Measurements from ENCODE around the gene RPS16. TPM values are rescaled to one million over a fixed set of nuclear protein-coding genes. Genes with fewer than 3 reads are reported as not detected.

Gene RPS16
- total RNA-seq, 1 donor from 2014 or later, result 1,721 TPM

DNA sequence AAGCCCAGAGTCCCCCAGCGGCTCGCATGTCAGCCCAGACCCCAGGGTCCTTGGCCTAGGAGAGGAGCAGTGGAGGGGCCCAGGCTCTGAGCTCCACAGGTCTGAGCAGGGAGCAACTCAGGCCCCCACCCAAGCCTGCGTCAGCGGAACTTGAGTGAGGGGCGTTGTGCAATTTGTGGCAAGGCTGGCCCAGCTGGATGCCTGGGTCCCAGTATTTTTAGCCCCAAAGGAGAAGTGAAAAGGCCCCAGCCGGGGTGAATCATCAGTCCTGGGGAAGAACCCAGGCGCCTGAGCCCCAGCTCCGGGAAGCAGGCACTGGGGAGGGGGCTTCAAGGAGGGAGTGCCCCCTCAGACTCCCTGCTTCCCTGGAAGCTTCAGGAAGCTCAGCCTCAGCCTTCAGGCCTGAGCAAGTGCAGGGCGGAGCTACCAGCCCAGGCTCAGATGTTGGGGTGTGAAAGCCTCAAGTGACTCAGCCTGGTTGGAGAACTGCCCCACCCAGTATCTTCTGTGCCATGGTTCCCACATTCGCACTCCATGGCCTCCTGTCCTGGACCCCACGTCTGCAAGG lies 37.4 kb downstream of the RPS16 start:
- Histone ChIP-seq H3K27me3 (ENCODE audit: control insufficient read depth, insufficient read depth, low read length) (no peaks in the 10 kb centered on the region), H3K36me3 (ENCODE audit: control insufficient read depth, insufficient read depth, low read length) (peaks cover 1% of the 10 kb centered on the region), H3K4me3 (ENCODE audit: low read depth, low read length) (no peak overlapping the region)
- TF ChIP-seq, protein P1, sequence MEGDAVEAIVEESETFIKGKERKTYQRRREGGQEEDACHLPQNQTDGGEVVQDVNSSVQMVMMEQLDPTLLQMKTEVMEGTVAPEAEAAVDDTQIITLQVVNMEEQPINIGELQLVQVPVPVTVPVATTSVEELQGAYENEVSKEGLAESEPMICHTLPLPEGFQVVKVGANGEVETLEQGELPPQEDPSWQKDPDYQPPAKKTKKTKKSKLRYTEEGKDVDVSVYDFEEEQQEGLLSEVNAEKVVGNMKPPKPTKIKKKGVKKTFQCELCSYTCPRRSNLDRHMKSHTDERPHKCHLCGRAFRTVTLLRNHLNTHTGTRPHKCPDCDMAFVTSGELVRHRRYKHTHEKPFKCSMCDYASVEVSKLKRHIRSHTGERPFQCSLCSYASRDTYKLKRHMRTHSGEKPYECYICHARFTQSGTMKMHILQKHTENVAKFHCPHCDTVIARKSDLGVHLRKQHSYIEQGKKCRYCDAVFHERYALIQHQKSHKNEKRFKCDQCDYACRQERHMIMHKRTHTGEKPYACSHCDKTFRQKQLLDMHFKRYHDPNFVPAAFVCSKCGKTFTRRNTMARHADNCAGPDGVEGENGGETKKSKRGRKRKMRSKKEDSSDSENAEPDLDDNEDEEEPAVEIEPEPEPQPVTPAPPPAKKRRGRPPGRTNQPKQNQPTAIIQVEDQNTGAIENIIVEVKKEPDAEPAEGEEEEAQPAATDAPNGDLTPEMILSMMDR (IDR thresholded peaks at IDR 0.05; ENCODE audit: insufficient read depth, low read length, poor library complexity, severe bottlenecking), result no peak
- DNase-seq (ENCODE audit: low read depth), result no peak

DNA sequence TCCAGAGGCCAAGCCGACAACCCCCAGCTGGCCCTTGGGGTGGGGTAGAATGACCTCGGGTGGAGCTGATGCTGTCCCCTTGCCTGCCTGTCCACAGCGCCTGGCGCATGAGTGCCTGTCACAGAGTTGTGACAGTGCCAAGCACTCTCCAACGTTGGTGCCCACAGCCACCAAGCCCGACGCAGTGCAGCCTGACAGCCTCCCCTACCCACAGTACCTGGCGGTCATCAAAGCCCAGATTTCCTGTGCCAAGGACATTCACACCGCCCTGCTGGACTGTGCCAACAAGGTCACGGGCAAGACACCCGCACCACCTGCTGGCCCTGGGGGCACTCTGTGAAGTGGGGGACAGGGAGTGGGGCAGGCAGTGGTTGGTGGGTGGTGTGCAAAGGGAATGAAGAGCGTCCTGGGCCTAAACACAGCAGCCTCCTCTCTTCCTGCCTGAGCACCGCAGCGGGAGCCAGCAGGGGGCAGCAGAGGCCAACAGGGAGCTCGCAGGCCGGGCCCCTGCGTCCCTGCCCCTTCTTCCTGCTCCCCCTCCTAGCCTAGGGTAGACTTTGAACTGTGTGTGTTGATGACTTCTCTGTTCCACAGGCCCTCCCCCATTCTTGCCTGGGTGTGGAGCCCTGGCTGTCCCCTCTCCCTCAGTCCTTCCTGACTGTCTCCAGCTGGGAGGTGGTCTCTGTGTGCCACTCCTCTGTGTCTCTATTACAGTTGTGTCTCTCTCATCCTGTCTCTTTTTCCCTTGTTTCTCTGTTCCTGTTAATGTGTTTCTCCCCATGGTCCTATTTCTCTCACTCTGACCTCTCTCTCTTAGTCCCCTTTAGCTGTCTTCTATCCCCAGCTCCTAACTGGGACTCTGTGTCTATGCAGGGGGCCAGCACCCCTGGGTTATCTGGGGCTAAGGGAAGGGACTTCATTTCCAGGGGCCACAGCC lies 38.1 kb downstream of the RPS16 start:
- H3K27me3 ChIP-seq (ENCODE audit: control insufficient read depth, insufficient read depth, low read length), result no peaks in the 10 kb centered on the region
- H3K4me3 ChIP-seq (ENCODE audit: low read depth, low read length), result no peak overlapping the region
- TF ChIP-seq, protein P1 (IDR thresholded peaks at IDR 0.05; ENCODE audit: insufficient read depth, low read length, poor library complexity, severe bottlenecking), result peak; percentile 97
- peaks cover 1% of the 10 kb centered on the region for H3K36me3 ChIP-seq (ENCODE audit: control insufficient read depth, insufficient read depth, low read length)
- no peak for DNase-seq (ENCODE audit: low read depth)

DNA sequence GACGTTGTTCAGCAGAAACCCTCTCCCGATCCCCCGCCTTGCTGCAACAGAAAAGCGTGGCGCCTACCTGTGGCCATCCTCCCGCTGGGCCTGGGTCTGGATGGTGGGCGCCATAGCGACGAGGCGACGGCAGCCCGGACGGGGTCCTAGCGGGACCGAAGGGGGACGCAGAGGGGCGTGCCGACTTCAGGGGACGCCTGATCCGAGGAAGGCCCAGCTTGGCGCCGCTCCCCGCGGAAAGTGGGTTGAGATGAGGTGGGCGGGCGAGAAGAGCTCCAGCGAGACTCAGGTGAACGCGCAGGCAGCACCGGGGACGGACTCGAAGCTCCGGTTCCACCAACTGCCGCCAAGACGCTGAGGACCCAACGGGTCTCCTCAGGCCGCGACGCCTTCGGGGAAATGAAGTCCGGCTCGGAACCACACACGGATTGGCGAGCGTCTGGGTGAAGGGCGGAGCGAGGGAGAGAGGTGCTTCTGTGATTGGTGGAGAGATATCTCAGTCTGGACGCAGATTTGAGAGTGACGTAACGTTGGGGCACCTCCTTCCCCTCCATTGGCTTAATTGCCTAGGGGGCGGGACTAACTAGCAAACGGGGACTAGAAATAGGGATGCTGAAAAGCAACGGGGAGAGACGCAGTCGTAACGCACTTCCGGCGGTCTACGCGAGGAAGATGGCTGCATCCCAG lies 44.9 kb downstream of the RPS16 start, which contains the start of the genes MED29 and PAF1:
Gene MED29 (plus strand): TSS at position 628 of the 687 bp plus-strand sequence. CDS start 45 bp downstream, at position 673.
Gene PAF1 (minus strand): TSS at position 356 of the 687 bp plus-strand sequence. CDS start 242 bp downstream, at position 114.
- TF ChIP-seq, protein P1 (IDR thresholded peaks at IDR 0.05; ENCODE audit: insufficient read depth, low read length, poor library complexity, severe bottlenecking), result no peak
- Histone ChIP-seq H3K4me3 (ENCODE audit: low read depth, low read length) (peak within 1 kb of the TSS; percentile 96), H3K36me3 (ENCODE audit: control insufficient read depth, insufficient read depth, low read length) (peaks cover 3% of the 10 kb centered on the region)

DNA sequence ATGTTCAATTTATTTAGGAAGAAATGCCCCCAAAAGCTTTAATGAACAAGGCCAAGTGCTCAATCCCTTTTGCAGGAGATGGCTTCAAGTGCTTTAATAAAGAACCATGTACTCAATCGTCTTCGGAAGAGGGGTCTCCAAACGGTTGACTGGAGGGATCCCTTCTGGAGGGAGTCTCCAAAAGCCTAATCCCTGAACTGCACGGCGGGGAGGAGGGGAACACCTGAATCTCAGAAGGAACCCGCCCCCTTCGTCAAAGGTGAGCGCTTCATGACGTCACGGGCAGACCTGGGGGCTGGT lies 45.3 kb downstream of the RPS16 start:
- Histone ChIP-seq H3K36me3 (ENCODE audit: control insufficient read depth, insufficient read depth, low read length) (peaks cover 3% of the 10 kb centered on the region), H3K4me3 (ENCODE audit: low read depth, low read length) (peak overlapping the region; percentile 96), H3K27me3 (ENCODE audit: control insufficient read depth, insufficient read depth, low read length) (no peaks in the 10 kb centered on the region)
- DNase-seq (ENCODE audit: low read depth), result no peak
- TF ChIP-seq, protein P1 (IDR thresholded peaks at IDR 0.05; ENCODE audit: insufficient read depth, low read length, poor library complexity, severe bottlenecking), result no peak

More for the DNA sequence above, 44.9 kb downstream of the RPS16 start, which contains the start of the genes MED29 and PAF1:
- DNase-seq (ENCODE audit: low read depth), result peak; percentile 97
- no peaks in the 10 kb centered on the region for H3K27me3 ChIP-seq (ENCODE audit: control insufficient read depth, insufficient read depth, low read length)

DNA sequence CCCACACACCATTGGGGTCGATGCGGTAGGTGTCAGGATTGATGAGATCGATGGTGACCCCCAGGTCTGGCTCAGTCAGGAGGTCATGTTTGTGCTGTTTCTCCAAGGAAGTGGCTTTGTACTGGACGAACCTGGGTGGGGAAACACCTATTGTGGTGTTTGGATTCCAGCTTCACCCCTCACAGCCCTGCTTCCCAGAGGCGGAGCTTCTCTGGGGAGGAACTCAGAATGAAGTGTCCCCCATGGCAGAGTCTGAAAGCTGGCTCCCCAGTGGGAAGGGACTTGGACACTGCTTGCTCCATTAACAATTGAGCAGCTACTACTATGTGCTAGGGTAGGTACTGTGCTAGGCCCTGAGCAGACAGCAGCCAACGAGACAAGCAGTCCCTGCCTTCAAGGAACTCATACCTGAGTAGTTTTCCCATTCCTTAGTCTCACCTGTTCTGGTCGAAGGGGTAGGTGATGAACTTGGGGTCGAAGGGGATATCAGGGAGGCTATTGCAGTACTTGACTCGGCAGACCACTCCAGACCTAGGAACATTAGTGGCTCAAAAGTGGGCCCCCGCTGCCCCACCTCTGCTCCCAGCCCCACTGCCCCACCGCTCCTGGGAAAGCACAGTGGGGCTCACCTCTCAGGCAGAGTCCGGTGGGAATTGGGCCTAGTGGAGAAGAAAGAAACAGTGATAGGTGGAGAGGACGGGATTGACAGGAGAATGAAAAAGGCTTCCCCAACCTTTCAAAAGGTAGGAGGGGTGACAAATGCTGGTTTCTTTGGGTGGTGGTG lies 45.9 kb downstream of the RPS16 start:
- Histone ChIP-seq H3K4me3 (ENCODE audit: low read depth, low read length) (peak overlapping the region; percentile 96), H3K36me3 (ENCODE audit: control insufficient read depth, insufficient read depth, low read length) (peaks cover 3% of the 10 kb centered on the region), H3K27me3 (ENCODE audit: control insufficient read depth, insufficient read depth, low read length) (no peaks in the 10 kb centered on the region)
- DNase-seq (ENCODE audit: low read depth), result no peak
- TF ChIP-seq, protein P1 (IDR thresholded peaks at IDR 0.05; ENCODE audit: insufficient read depth, low read length, poor library complexity, severe bottlenecking), result no peak

All from kidney epithelial cell (primary cell).